Astrocyte of the hippocampus (primary cell): Measurements from ENCODE around the gene XAB2.
"Not testable (repeated sequence)": the region's sequence is repeated elsewhere in the genome, so short reads cannot be mapped to it uniquely, and the experiment has no call there.

Experiments used
- DNase-seq: peaks from one replicate; pipeline ENCODE4 v3.0.0; 2011; ENCODE audit warnings: low read depth, low spot score

The XAB2 gene

GRCh38 chr19:7648265-7649014 lies 19.1 kb upstream of the XAB2 start:
- DNase-seq = no peak

- DNase-seq = no peak
Observed at GRCh38 chr19:7647156-7647555, 17.8 kb upstream of the XAB2 start.

GRCh38 chr19:7646426-7646700 lies 17.0 kb upstream of the XAB2 start:
- no peak for DNase-seq

- DNase-seq = no peak
Observed at GRCh38 chr19:7645656-7646425, 16.5 kb upstream of the XAB2 start.

GRCh38 chr19:7645163-7645562 lies 15.8 kb upstream of the XAB2 start:
- no peak for DNase-seq

- no peak for DNase-seq
Observed at GRCh38 chr19:7644550-7644877, 15.2 kb upstream of the XAB2 start.

- DNase-seq = not testable (repeated sequence)
Observed at GRCh38 chr19:7643629-7644549, 14.5 kb upstream of the XAB2 start.

- no peak for DNase-seq
Observed at GRCh38 chr19:7643031-7643415, 13.7 kb upstream of the XAB2 start.

GRCh38 chr19:7642295-7643030 lies 13.1 kb upstream of the XAB2 start:
- no peak for DNase-seq

GRCh38 chr19:7641290-7642276 lies 12.2 kb upstream of the XAB2 start:
- DNase-seq = no peak

- DNase-seq = no peak
Observed at GRCh38 chr19:7640803-7641202, 11.5 kb upstream of the XAB2 start.

- no peak for DNase-seq
Observed at GRCh38 chr19:7639863-7640348, 10.6 kb upstream of the XAB2 start.

GRCh38 chr19:7638802-7639465 lies 9.6 kb upstream of the XAB2 start:
- DNase-seq = no peak

- DNase-seq = peak; percentile 12
Observed at GRCh38 chr19:7637374-7638256, 8.3 kb upstream of the XAB2 start.

GRCh38 chr19:7636691-7637373 lies 7.5 kb upstream of the XAB2 start, which contains the start of gene STXBP2:
TSS of gene STXBP2 (plus strand) at chr19:7637110. CDS start at chr19:7637150, 40 bp downstream.
- DNase-seq = peak; percentile 68

- DNase-seq = no peak
Observed at GRCh38 chr19:7636317-7636690, 7.0 kb upstream of the XAB2 start.

GRCh38 chr19:7635670-7636069 lies 6.3 kb upstream of the XAB2 start:
- no peak for DNase-seq

- DNase-seq = no peak
Observed at GRCh38 chr19:7633698-7634097, 4.4 kb upstream of the XAB2 start, which contains the start of gene PCP2. TSS of gene PCP2 (minus strand) at chr19:7633719. CDS start at chr19:7633457, 262 bp downstream.
